AG08395 (cell line): ENCODE data around the gene PDZK1IP1.
"Not testable (repeated sequence)": the region's sequence is repeated elsewhere in the genome, so short reads cannot be mapped to it uniquely, and the experiment has no call there.

ENCODE experiments used
- DNase-seq: peaks from one replicate; pipeline ENCODE4 v3.0.0; 2012; ENCODE audit warnings: mixed read lengths, low spot score

PDZK1IP1 gene

DNA sequence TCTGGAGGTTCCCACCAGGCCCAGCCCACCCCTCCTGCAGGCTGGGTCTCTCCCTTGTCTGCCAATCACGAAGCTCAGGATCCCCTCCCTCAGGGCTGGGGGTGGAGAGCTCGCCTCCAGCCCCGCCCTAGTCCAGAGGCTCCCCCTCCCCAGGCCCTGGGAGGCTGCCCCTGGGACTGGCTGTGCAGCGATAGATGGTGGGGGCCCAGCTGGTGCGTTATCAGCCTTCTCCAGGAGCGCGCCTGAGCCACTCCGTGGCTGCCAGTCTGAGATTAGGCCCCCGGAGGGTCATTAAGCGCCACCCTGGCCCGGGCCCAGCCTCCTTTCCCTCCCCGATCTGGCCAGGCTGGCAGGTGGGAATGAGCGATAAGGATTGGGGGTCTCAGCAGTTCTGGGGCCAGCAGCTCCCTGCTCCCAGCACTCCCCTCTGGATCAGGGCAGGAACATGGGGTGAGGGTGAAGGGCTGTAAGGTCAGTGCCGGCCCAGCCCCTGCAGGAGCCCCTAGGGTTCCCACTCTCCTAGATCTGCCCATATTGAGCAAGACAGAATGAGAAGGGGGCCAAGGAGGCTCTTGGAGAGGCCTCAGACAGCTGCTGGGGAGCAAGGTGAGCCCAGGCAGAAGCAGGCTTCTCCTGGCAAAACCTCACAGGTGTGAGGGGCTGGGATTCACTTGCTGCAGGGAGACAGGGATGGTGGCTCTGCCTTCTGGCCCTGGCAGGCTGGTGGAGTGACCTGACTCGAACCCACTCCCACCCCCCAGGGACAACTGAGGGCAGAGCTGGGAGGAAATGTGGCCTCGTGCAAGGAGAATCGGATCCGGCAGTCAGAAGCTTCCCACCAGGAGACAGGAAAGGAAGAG, 8.5 kb downstream of the PDZK1IP1 start:
- DNase-seq: no peak

DNA sequence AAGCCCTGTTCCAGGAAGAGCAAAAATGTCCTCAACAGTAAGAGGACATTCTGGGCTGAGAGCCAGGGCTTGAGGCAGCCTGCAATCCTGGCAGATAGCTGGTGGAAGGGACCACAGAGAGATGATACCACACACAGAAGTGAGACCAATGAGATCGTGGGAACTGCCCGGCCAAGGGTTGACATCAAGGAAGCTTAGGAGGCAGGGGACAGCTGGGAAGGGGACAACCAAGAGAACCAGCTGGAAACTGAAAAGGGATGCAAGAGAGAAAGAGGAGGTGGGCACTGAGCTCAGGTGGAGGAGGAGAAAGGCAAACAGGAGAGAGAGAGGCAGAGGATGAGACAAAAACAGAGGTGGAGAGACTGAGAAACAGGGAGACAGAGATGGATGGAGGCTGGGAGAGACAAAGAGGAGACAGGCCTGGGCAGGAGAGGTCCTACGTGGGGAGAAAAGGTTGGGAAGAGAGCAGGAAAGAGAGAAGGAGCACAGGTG, 9.2 kb downstream of the PDZK1IP1 start:
- DNase-seq: no peak

DNA sequence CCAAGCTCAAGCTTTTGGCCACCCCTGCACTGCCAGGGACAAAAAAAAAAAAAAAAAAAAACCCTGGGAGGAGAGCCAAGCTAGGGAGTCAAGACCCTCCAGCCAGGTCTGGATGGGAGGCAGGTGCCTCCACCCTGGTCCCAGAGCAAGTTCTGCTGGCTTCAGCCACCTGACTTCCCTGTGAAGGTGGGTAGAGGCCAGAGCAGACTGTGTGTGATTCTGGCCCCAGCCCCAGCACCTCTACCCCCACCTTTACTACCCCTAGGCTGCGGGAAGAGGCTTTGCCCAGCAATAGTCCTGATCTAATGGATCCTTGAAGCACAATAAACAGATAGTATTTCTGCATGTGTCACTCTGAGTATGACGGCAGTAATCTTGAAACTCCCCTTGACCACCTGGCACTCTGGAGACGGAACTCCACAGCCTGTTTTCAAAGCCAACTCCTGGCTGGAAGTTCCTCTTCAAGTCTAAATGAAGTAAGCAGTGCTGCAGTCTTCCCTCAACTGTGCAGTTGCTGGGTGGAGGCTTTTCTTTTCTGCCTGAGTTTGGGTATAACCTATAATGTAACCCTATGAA, 9.8 kb downstream of the PDZK1IP1 start:
- no peak for DNase-seq

DNA sequence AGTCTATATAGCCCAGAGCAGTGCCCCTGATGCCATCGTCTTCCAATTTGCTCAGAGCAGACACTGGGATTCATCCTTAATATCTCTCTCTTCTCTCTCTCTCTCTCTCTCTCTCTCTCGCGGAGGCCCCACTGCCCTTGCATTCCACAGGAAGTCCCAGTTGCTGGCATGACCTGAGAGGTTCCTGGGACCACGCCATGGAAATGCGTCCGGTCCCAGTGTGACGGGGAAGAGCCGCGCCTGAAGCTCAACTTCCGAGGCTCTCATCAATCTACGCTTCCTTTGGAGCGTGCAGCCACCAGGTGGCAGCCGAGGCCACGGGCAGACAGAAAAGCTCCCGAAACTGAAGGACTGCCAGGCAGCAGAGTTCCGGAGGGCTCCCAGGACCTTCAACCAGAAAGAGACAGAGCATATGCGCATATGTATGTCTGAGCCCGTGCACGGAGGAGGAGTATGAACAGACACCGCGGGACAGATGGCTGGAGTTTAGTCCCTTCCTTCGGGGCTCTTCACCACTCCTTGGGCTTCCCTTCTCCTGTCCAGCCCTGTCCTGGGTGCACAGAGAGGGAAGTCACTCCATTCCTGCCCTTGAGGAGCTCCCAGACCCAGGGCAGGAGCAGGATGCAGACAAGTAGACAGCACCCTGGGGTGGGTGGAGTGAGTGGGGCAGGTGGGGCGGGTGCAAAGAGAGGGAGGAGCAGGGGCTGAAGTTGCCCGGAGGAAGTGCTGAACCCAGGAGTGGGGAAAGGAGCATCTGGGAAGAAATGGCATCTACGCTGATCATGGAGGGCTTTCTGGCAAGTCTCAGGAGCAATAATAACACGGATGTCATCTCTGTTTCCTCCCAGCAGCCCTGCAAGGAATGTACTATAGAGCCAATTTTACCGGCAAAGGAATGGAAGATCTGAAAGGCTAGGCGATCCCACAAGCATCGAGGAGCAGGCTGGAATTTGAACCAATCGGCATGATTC, 10.5 kb downstream of the PDZK1IP1 start:
- DNase-seq: peak; percentile 94

DNA sequence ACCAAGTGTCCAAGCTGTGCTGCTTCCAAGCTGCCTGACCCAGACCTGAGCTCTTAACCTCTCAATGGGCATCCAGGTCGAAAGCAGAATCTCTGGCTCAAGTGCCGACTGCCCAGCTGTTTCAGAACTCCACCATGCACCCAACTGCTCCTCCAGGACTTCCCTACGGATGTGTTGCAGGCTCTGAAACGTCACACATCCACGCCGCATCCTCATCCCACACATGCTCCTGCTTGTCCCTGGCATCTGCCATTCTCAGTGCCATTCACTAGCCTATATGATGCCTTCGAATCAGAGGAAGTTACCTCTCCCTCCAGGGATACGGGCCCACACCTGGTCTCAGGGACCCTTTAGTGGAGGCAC, 11.2 kb downstream of the PDZK1IP1 start:
- DNase-seq: no peak

DNA sequence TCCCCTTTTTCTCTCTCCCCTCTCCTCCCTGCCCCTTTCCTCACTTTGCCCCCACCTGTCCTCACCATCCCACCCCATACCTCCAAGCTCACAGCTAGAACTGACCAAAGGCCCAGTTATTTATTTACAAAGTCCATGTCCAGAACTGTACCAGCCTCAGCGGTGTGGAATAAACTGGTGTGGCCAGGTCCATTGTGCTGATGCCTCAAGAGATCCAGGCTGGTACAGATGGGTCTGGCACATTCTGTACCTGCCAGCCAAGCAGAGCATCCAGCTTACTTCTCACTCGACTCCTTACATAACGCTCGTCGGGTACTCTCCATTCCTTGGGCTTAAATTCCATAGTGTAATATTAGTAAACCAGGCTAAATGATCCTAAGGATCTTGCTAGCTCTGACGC, 11.8 kb downstream of the PDZK1IP1 start:
- DNase-seq: no peak

DNA sequence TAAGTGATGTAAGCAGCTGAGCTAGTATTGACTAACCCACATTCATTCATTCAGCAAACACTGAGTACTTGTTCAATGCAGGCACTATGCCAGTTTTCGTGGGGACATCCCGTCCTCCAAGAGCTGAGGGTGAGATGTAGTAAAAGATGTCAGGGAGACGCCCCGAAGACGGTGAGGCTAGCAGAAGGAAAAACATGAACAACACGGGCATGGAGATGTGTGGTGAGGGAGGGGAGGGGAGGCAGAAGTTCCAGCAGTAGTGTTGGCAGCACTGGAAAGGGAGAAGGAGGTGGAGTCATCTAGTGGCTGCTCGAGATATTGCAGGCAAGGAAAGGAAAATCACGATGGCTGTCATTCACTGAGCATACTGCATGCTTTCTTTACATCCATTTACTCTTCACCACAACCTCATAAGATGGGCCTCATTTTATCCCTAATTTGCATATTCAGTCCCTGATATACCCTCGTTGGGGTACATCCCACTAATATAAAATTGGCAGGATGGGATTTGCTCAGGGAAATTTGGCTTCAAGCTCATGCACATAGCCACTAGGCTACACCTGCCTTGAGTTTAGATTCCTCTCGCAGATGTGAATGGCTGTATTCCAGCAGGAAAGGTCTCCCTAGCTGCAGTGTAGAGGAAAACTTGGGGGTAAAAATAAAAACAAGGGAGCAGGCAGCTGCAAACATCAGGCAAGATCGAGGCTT, 14.5 kb downstream of the PDZK1IP1 start:
- peak; percentile 88 for DNase-seq

DNA sequence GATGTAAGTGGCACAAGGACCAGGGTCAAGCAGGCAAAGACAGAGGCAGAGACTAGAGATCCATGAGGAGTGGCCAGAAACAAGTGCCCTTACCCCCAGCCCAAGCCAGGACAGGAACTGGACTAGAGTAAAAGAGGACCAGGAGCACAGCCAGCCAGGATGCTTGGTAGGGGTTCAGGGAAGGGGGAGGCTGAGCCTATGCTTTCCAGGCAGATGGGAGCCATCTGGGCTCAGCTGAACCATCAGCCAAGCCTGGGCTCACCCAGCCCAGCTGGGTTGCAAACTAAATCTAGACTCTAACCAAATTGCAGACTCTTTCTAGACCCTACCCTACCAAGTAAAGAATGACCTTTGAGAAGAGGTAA, 15.2 kb downstream of the PDZK1IP1 start:
- DNase-seq: no peak

DNA sequence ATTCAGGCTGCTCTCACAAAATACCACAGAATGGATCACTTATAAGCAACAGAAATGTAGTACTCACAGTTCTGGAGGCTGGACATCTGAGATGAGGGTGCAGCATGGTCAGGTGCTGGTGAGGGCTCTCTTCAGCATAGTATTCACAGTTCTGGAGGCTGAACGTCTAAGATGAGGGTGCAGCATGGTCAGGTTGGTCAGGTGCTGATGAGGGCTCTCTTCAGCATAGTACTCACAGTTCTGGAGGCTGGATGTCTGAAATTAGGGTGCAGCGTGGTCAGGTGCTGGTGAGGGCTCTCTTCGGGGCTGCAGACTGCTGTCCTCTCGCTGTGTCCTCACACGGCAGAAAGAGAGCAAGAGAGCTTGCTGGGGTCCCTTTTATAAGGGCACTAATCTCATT, 17.1 kb downstream of the PDZK1IP1 start:
- DNase-seq: no peak

DNA sequence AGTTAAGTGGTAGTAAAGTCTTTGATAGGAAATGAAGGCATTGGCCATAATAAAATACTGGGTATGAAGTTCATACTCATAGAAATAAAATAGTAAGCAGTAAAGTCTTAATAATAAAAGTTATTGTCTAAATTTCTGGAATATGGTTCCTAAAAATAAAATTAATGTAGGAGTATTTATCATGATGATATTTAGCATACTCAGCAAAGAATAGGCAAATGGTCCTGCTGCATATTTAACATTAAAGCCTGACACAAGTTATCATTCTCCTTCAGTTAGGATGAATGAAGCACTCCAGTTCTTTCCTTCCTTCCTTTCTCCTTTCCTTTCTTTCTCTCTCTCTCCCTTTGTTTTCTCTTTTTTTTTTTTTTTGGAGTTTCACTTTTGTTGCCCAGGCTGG, 25.3 kb downstream of the PDZK1IP1 start:
- no peak for DNase-seq

DNA sequence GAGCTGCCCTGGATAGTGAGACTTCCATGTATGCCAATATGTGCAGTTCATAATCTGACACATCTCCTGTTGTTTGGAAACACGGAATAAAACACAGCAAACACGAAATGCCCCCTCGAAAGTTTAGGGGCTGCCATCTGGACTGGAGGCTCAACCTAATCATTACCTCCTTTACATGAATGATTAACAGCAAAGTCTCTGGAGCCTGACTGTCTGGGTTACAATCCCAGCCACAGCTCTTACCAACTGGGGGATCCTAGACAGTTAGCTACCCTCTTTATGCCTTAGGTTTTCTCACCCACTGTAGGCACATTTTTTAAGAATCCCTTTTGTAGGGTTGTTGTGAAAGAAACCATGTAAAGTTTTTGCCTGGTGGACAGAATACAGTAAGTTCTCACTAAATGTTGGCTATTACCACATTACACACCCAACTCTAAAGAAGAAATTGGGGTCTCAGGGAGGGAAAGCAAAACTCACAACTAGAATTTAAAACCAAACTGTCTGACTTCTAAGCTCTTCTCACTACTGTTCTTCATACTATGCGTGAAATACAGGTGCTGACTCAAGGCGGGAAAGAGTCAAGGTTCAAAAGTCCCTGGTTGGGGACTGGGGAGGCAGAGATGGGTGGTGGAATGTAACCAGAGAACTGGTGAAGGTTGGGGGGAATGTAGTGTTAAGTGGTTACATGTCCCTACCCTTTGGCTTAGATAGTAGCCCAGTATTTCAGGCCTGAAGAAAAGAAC, 28.4 kb downstream of the PDZK1IP1 start:
- no peak for DNase-seq

DNA sequence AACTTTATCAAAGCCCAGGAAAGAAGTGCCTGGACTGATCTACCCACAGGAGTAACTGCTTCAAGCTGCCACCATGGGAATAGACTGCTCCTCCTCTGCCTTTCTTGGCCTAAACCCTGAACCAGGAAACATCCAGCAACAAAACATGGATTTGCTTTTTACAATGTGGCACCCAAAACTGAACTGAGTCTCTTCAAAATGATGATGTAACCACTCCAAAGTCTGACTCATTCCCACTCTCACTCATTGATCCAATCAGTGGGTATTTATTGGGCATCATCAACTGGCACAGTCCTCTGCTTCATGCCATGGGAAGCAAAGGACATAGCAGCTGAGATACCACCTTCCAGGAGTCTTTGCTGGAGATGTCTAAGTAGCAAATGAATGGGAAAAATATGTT, 29.1 kb downstream of the PDZK1IP1 start:
- DNase-seq: no peak

DNA sequence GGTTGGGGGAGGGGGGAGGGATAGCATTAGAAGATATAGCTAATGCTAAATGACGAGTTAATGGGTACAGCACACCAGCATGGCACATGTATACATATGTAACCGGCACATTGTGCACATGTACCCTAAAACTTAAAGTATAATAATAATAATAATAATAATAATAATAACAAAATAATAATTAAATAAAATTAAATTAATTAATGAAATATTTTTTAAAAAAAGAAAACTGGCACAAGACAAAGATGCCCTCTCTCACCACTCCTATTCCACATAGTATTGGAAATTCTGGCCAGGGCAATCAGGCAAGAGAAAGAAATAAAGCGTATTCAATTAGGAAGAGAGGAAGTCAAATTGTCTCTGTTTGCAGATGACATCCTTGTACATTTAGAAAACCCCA, 31.9 kb downstream of the PDZK1IP1 start:
- not testable (repeated sequence) for DNase-seq

DNA sequence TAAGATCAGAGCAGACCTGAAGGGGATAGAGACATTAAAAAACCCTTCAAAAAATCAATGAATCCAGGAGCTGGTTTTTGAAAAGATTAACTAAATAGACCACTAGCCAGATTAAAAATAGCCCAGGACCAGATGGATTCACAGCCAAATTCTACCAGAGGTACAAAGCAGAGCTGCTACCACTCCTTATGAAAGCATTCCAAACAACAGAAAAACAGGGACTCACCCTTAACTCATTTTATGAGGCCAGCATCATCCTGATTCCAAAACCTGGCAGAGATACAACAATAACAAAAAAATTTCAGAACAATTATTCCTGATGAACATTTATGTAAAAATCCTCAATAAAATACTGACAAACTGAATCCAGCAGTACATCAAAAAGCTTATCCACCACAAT, 33.4 kb downstream of the PDZK1IP1 start:
- DNase-seq: not testable (repeated sequence)

DNA sequence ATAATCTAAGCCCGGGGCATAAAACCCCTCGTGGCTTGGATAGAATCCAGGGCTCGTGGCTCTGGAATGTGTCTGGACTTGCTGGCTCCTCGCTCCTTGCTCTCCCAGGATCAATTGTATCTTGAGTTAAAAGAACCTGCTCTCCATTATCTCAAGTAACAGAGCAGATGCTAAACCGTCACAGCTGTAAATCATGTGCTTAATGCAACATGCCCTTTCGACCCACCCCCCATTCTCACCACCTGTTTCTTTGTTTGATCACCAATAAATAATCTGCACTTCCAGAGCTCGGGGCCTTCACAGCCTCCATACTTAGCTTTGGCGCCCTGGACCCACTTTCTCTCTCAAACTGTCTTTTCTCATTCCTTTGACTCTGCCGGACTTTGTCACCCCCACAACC, 40.7 kb downstream of the PDZK1IP1 start:
- DNase-seq: not testable (repeated sequence)

DNA sequence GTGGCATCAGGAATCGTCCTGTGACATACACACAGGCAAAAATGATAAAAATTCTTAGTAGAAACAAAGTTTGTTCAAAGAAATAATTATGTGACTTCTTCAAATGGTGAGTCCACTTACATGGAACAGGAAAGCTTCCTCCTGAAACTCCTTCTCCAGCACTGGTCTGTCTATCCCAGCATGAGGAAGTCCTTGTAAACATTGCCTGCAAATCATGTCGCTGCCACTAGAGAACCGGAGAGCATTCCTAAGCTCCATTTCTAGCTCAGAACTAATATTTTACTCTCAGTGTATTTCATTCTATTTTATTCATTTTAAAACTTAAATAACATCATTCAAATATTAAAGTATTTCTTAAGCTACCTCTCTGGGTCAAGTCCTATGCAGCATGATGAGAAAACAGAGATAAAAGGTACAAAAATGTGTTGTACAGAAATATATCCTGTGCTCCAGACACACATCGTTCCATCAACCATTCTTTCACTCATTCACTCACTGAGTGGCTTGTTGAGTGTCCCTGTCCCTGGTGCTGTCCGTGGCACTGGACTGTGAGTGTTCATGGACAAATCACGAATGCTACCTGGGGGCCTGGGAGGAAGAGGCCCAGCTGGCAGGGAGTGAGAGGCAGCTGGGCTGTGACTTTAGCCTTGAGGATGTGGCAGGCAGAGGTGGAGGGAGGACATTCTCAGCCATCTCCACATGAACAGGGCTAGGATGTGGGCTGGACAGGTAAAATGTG, 42.6 kb downstream of the PDZK1IP1 start:
- DNase-seq: no peak

DNA sequence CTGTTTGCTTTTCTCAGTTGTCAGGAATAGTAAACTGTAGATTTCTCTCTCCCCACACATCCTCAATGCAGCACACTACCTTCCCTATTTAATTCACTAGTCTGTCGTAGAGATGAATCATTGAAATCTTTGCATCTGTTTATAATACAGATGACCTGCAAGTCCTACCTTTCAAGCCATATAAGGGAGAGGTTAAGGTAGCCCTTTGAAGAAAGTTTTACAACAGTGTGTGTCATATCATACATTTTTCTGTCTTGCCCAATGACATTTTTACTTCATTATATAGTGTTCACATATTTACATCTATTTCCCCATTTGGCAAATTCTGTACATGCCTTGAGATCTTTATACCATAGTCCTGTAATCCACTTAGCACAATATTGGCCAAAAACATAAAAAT, 43.3 kb downstream of the PDZK1IP1 start:
- not testable (repeated sequence) for DNase-seq

DNA sequence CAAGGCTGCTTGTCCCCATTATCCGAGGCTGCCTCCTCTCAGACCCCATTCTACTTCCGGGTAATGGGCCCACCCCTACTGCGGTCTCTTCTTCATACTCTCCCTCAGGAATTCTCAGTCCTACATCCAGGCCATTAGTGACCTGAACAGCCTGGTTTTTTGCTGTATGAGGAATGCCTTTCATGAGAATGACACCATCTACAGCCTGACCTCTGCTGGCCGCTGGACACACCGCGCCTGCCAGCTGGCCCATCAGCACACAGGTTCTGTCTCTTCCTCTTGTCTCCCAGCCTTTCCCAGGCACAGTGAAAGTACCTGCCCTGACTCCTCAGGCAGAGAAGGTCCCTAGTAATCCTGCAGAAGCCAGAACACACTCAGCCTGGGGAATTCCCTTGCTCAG, 46.2 kb downstream of the PDZK1IP1 start:
- not testable (repeated sequence) for DNase-seq

DNA sequence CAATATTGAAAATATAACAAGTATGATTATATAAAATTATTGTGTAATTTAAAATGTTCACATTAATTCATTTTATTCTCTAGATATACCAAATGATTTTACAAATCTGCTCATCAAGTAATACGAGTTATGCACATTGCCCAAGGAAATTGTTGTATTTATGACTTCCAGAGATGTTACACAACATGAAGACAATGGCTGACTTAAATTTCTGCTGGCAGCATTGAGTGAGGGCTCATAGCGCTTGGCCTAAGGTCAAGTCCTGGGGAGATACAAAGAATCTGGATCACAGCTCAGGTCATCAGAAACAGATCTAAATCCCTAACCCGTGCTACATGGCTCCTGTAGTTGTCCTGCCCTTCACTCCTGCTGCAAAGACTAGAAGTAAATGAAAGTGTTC, 49.5 kb downstream of the PDZK1IP1 start:
- DNase-seq: not testable (repeated sequence)

DNA sequence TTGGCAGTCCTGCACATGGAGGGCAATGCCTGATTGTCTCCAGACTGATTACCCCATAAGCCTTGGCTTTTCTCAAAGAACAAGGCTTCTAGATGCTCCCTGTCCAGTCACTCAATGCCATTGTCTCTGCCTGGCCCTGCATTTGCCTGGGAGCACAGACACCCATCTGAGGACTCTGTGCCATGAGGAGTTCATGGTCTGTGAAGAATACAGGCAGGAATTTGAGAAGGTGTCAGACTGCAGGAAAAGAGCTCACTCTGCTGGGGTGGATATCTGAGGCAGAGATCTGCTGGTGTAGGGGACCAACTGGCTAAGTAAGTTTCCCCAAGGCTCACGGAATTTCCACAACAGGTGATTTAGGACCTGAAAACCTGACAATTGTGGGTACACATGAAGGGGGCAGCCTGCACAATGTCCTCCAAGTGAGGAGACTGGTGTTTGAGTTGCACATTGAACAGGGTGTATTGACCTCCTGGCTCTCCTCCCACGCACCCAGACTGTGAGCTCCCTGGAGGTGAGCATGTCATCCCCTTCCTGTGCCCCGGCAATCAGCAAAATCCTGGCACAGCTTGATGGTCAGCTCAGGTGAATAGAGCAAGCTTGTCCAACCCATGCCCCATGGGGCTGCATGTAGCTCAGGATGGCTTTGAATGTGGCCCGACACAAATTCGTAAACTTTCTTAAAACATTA, 51.8 kb downstream of the PDZK1IP1 start:
- DNase-seq: no peak
